ENCODE results near the gene ODAPH. TPM values are rescaled to one million over a fixed set of nuclear protein-coding genes. Genes with fewer than 3 reads are reported as not detected.

Gene ODAPH
- polyA plus RNA-seq, 1 donor = not detected

- WGBS (ENCODE audit: insufficient coverage, low lambda C conversion rate) = 100% methylated on average over 1 of the region's 5 CpGs
- Histone ChIP-seq H3K27me3 (ENCODE audit: control insufficient read depth, insufficient read depth, low read length) (no peaks in the 10 kb centered on the region), H3K27ac (ENCODE audit: low read length) (no peak overlapping the region), H3K4me3 (ENCODE audit: low read length) (no peak overlapping the region), H3K36me3 (ENCODE audit: control insufficient read depth, insufficient read depth, low read length) (peaks cover 7% of the 10 kb centered on the region), H3K4me1 (ENCODE audit: control insufficient read depth, insufficient read depth, low read length) (no peaks in the 10 kb centered on the region), H3K9me3 (ENCODE audit: control insufficient read depth, low read depth, low read length) (no peaks in the 10 kb centered on the region)
- no peak for DNase-seq
Observed at GRCh38 chr4:75545526-75545925, 10.3 kb upstream of the ODAPH start.

DNA sequence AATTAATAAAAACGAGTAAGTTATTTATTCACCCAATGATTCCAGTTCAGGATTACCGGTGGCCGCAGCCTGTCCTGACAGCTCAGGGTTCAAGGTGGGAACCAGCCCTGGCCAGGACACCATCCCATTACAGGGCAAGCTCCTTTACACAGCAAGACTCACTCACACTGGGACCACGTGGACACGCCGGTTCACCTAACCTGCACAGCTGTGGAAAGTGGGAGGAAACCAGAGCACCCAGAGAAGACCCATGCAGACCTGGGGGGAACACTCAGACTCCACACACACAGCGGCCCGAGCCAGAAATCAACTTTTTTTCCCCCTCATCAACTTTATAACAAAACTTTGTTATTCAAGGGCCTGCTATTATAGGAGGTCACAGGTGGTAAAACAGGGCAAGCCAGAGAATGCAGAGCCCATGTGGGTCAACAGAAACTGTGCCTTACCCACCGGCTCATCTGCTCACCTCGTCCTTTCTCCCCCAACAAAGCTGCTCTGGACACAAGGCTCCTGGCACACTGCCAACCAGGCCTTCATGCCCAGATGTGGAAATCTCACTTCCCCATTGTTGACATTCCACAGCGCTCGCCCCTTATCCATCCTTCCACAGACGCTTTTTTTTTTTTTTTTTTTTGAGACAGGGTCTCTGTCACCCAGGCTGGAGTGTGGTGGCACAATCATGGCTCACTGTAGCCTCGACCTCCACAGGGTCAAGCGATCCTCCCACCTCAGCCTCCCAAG lies 8.0 kb upstream of the ODAPH start:
- no peaks in the 10 kb centered on the region for H3K4me1 ChIP-seq (ENCODE audit: control insufficient read depth, insufficient read depth, low read length)
- no peaks in the 10 kb centered on the region for H3K27me3 ChIP-seq (ENCODE audit: control insufficient read depth, insufficient read depth, low read length)
- no peaks in the 10 kb centered on the region for H3K9me3 ChIP-seq (ENCODE audit: control insufficient read depth, low read depth, low read length)
- no peak overlapping the region for H3K27ac ChIP-seq (ENCODE audit: low read length)
- WGBS (ENCODE audit: insufficient coverage, low lambda C conversion rate) = no CpG with 5 or more reads among the region's 15 CpGs
- no peak overlapping the region for H3K4me3 ChIP-seq (ENCODE audit: low read length)
- H3K36me3 ChIP-seq (ENCODE audit: control insufficient read depth, insufficient read depth, low read length) = peaks cover 5% of the 10 kb centered on the region
- DNase-seq = no peak

GRCh38 chr4:75549019-75549418 lies 6.8 kb upstream of the ODAPH start:
- H3K9me3 ChIP-seq (ENCODE audit: control insufficient read depth, low read depth, low read length) = no peaks in the 10 kb centered on the region
- 100% methylated on average over 1 of the region's 2 CpGs for WGBS (ENCODE audit: insufficient coverage, low lambda C conversion rate)
- no peak overlapping the region for H3K4me3 ChIP-seq (ENCODE audit: low read length)
- no peak overlapping the region for H3K27ac ChIP-seq (ENCODE audit: low read length)
- no peaks in the 10 kb centered on the region for H3K4me1 ChIP-seq (ENCODE audit: control insufficient read depth, insufficient read depth, low read length)
- H3K27me3 ChIP-seq (ENCODE audit: control insufficient read depth, insufficient read depth, low read length) = no peaks in the 10 kb centered on the region
- DNase-seq = no peak
- H3K36me3 ChIP-seq (ENCODE audit: control insufficient read depth, insufficient read depth, low read length) = peaks cover 5% of the 10 kb centered on the region

DNA sequence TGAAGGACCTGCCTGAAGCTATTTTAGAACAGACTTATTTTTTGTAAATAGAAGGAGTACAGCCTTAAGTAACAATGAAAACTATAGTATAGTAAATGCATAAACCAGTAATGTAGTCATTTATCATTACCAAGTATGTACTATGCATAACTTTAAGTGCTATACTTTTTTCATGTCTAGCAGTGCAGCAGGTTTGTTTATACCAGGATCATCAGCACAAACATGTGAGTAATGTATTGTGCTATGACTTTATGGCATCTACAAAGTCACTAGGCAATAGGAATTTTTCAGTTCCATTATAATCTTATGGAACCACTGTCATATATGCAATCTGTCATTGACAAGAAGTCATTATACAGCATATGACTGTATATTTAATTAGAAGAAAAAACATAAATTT lies 3.4 kb upstream of the ODAPH start:
- Histone ChIP-seq H3K4me3 (ENCODE audit: low read length) (no peak overlapping the region), H3K9me3 (ENCODE audit: control insufficient read depth, low read depth, low read length) (no peaks in the 10 kb centered on the region), H3K27me3 (ENCODE audit: control insufficient read depth, insufficient read depth, low read length) (no peaks in the 10 kb centered on the region), H3K36me3 (ENCODE audit: control insufficient read depth, insufficient read depth, low read length) (no peaks in the 10 kb centered on the region), H3K27ac (ENCODE audit: low read length) (no peak overlapping the region), H3K4me1 (ENCODE audit: control insufficient read depth, insufficient read depth, low read length) (no peaks in the 10 kb centered on the region)
- DNase-seq = no peak

DNA sequence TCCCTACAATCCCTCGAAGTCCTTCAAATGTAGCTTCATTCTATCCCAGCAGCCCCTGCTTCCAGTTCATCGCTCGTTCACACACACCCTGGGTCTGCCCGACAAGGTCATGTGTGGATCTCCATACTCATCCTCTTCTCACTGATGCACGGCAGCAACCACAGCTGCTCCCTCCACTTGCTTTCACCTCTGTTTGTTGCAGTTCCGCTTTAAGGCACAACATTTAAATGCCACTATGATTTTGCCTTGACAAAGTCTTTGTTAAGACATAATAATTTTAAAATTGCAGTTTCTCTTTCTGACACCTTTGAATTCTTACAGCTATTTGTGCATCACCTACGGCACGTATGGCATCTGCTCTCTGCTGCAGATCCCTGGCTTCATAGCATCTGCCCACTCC lies 1.8 kb downstream of the ODAPH start:
- DNase-seq = no peak
- Histone ChIP-seq H3K27ac (ENCODE audit: low read length) (no peak overlapping the region), H3K27me3 (ENCODE audit: control insufficient read depth, insufficient read depth, low read length) (no peaks in the 10 kb centered on the region), H3K4me3 (ENCODE audit: low read length) (no peak overlapping the region), H3K36me3 (ENCODE audit: control insufficient read depth, insufficient read depth, low read length) (no peaks in the 10 kb centered on the region), H3K9me3 (ENCODE audit: control insufficient read depth, low read depth, low read length) (no peaks in the 10 kb centered on the region), H3K4me1 (ENCODE audit: control insufficient read depth, insufficient read depth, low read length) (no peaks in the 10 kb centered on the region)
- WGBS (ENCODE audit: insufficient coverage, low lambda C conversion rate) = 70% methylated on average over 2 of the region's 8 CpGs

DNA sequence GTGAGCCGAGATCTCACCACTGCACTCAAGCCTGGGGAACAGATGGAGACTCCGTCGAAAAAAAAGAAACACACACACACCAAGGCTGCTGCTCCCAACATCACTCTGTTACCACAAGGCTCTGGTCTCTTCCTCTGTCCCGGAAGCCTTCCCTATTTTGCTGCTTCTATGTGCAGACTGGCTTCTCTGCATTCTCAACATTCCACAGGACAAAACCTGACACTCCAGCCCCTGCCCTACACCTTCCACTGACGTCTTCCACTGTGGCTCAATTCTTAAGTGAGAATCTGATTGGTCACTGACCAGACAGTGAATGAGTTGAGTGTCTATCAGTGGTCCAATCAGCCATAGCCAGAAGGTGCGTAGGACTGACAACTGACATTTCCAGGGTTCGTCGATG lies 5.9 kb downstream of the ODAPH start:
- no peaks in the 10 kb centered on the region for H3K36me3 ChIP-seq (ENCODE audit: control insufficient read depth, insufficient read depth, low read length)
- H3K27me3 ChIP-seq (ENCODE audit: control insufficient read depth, insufficient read depth, low read length) = no peaks in the 10 kb centered on the region
- DNase-seq = no peak
- no peaks in the 10 kb centered on the region for H3K4me1 ChIP-seq (ENCODE audit: control insufficient read depth, insufficient read depth, low read length)
- no peaks in the 10 kb centered on the region for H3K9me3 ChIP-seq (ENCODE audit: control insufficient read depth, low read depth, low read length)
- no CpG with 5 or more reads among the region's 8 CpGs for WGBS (ENCODE audit: insufficient coverage, low lambda C conversion rate)
- no peak overlapping the region for H3K27ac ChIP-seq (ENCODE audit: low read length)
- H3K4me3 ChIP-seq (ENCODE audit: low read length) = no peak overlapping the region

DNA sequence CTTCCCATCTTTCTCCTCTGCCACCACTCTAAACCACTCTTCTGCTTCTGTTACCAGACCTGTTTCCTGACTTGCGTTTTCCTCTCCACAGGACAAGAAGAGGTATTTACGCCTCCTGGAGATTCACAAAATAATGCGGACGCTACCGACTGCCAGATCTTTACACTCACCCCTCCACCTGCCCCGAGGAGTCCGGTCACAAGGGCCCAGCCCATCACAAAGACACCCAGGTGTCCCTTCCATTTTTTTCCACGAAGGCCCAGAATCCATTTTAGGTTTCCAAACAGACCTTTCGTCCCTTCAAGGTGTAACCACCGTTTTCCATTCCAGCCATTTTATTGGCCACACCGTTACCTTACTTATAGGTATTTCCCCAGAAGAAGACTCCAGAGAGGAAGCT lies 8.2 kb downstream of the ODAPH start:
- H3K4me3 ChIP-seq (ENCODE audit: low read length) = no peak overlapping the region
- no peaks in the 10 kb centered on the region for H3K36me3 ChIP-seq (ENCODE audit: control insufficient read depth, insufficient read depth, low read length)
- 93% methylated on average over 2 of the region's 11 CpGs for WGBS (ENCODE audit: insufficient coverage, low lambda C conversion rate)
- H3K4me1 ChIP-seq (ENCODE audit: control insufficient read depth, insufficient read depth, low read length) = no peaks in the 10 kb centered on the region
- H3K9me3 ChIP-seq (ENCODE audit: control insufficient read depth, low read depth, low read length) = no peaks in the 10 kb centered on the region
- no peaks in the 10 kb centered on the region for H3K27me3 ChIP-seq (ENCODE audit: control insufficient read depth, insufficient read depth, low read length)
- H3K27ac ChIP-seq (ENCODE audit: low read length) = no peak overlapping the region
- no peak for DNase-seq

GRCh38 chr4:75565481-75565880 lies 9.6 kb downstream of the ODAPH start:
- Histone ChIP-seq H3K4me3 (ENCODE audit: low read length) (no peak overlapping the region), H3K27me3 (ENCODE audit: control insufficient read depth, insufficient read depth, low read length) (no peaks in the 10 kb centered on the region), H3K36me3 (ENCODE audit: control insufficient read depth, insufficient read depth, low read length) (no peaks in the 10 kb centered on the region), H3K4me1 (ENCODE audit: control insufficient read depth, insufficient read depth, low read length) (no peaks in the 10 kb centered on the region), H3K9me3 (ENCODE audit: control insufficient read depth, low read depth, low read length) (no peaks in the 10 kb centered on the region), H3K27ac (ENCODE audit: low read length) (no peak overlapping the region)
- DNase-seq = no peak

GRCh38 chr4:75566911-75567310 lies 11.0 kb downstream of the ODAPH start:
- no peak for DNase-seq
- no peak overlapping the region for H3K27ac ChIP-seq (ENCODE audit: low read length)
- no CpG with 5 or more reads among the region's 1 CpG for WGBS (ENCODE audit: insufficient coverage, low lambda C conversion rate)
- H3K27me3 ChIP-seq (ENCODE audit: control insufficient read depth, insufficient read depth, low read length) = no peaks in the 10 kb centered on the region
- H3K36me3 ChIP-seq (ENCODE audit: control insufficient read depth, insufficient read depth, low read length) = no peaks in the 10 kb centered on the region
- H3K9me3 ChIP-seq (ENCODE audit: control insufficient read depth, low read depth, low read length) = no peaks in the 10 kb centered on the region
- H3K4me3 ChIP-seq (ENCODE audit: low read length) = no peak overlapping the region
- H3K4me1 ChIP-seq (ENCODE audit: control insufficient read depth, insufficient read depth, low read length) = no peaks in the 10 kb centered on the region

DNA sequence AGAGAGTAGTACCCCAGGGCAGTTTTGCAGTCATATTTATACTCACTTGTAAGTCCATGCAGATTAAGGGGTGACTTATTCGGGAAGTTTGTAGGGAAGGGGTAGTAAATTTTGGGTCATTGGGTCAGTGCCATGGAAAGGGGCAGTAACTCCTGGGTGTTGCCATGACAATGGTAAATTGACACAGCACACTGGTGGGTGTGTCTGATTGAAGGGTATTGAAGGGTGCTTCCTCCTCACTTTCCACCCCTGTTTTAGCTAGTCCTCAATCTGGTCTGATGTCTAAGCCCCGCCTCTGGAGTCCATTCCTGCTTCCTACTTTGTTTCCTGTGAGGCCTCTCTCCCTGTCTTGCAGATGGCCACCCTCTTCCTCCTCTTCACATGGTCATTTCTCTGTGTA lies 11.9 kb downstream of the ODAPH start:
- Histone ChIP-seq H3K4me3 (ENCODE audit: low read length) (no peak overlapping the region), H3K9me3 (ENCODE audit: control insufficient read depth, low read depth, low read length) (no peaks in the 10 kb centered on the region), H3K36me3 (ENCODE audit: control insufficient read depth, insufficient read depth, low read length) (no peaks in the 10 kb centered on the region), H3K27ac (ENCODE audit: low read length) (no peak overlapping the region), H3K27me3 (ENCODE audit: control insufficient read depth, insufficient read depth, low read length) (no peaks in the 10 kb centered on the region), H3K4me1 (ENCODE audit: control insufficient read depth, insufficient read depth, low read length) (no peaks in the 10 kb centered on the region)
- no peak for DNase-seq
- 100% methylated on average over 1 of the region's 2 CpGs for WGBS (ENCODE audit: insufficient coverage, low lambda C conversion rate)

DNA sequence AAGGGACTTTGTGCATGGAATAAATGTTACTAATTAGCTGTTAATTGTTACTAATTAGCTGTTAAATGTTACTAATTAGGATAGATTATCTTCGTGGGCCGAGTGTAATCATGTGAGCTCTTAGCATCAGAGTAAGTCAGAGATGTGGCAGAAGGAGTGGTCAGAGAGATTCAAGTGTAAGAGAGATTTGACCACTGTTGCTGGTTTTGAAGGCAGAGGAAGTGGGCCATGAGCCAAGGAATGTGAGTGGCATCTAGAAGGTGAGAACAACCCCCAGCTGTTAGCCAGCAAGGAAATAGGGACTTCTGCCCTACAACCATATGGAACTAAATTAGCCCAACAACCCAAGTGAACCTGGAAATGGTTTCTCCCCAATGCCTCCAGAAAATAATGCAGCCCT lies 28.2 kb downstream of the ODAPH start:
- no peaks in the 10 kb centered on the region for H3K4me1 ChIP-seq (ENCODE audit: control insufficient read depth, insufficient read depth, low read length)
- no peaks in the 10 kb centered on the region for H3K27me3 ChIP-seq (ENCODE audit: control insufficient read depth, insufficient read depth, low read length)
- H3K9me3 ChIP-seq (ENCODE audit: control insufficient read depth, low read depth, low read length) = no peaks in the 10 kb centered on the region
- H3K4me3 ChIP-seq (ENCODE audit: low read length) = no peak overlapping the region
- no peaks in the 10 kb centered on the region for H3K36me3 ChIP-seq (ENCODE audit: control insufficient read depth, insufficient read depth, low read length)
- WGBS (ENCODE audit: insufficient coverage, low lambda C conversion rate) = no CpG with 5 or more reads among the region's 2 CpGs
- H3K27ac ChIP-seq (ENCODE audit: low read length) = no peak overlapping the region
- DNase-seq = no peak

All from large intestine (tissue), 3 donors.